Measurements from ENCODE around the gene BORCS6.

Gene BORCS6

GRCh38 chr17:8190506-8190905 is 526 bp upstream of the BORCS6 start:
- Histone ChIP-seq H3K27me3 (ENCODE audit: control insufficient read depth, low read length) (no peaks in the 10 kb centered on the region), H3K9me3 (ENCODE audit: control insufficient read depth, insufficient read depth, low read length) (no peaks in the 10 kb centered on the region), H3K4me1 (ENCODE audit: control insufficient read depth, low read length) (peaks cover 46% of the 10 kb centered on the region), H3K4me3 (ENCODE audit: low read length) (peak overlapping the region; percentile 95), H3K9me2 (replicated peaks; ENCODE audit: control insufficient read depth, low read length) (no peaks in the 10 kb centered on the region), H3K4me2 (ENCODE audit: low read length) (peak overlapping the region; percentile 76), H3K27ac (ENCODE audit: low read depth, low read length) (peak overlapping the region; percentile 42), H3K36me3 (ENCODE audit: control insufficient read depth, low read length) (no peaks in the 10 kb centered on the region; the same call in 1 of the 2 replicates), H3F3A (ENCODE audit: control insufficient read depth, insufficient read depth) (peaks cover 26% of the 10 kb centered on the region), H4K20me1 (ENCODE audit: control insufficient read depth, insufficient read depth, low read depth, low read length) (0 out of 2 replicates have a peak, but pooled peaks cover 6% of the 10 kb centered on the region), H3K79me2 (ENCODE audit: control insufficient read depth, low read length) (peaks cover 21% of the 10 kb centered on the region)
- TF ChIP-seq EZH2phosphoT487 (IDR thresholded peaks at IDR 0.05; ENCODE audit: borderline replicate concordance, low read length) (no peak), CTCF (IDR thresholded peaks at IDR 0.05; ENCODE audit: low read depth, low read length, poor library complexity, severe bottlenecking) (no peak)

- TF ChIP-seq EZH2phosphoT487 (IDR thresholded peaks at IDR 0.05; ENCODE audit: borderline replicate concordance, low read length) (no peak), CTCF (IDR thresholded peaks at IDR 0.05; ENCODE audit: low read depth, low read length, poor library complexity, severe bottlenecking) (no peak)
- H3K9me2 ChIP-seq (replicated peaks; ENCODE audit: control insufficient read depth, low read length): no peaks in the 10 kb centered on the region
- peak overlapping the region; percentile 72 for H3K27ac ChIP-seq (ENCODE audit: low read depth, low read length)
- H3K36me3 ChIP-seq (ENCODE audit: control insufficient read depth, low read length): no peaks in the 10 kb centered on the region; the same call in 1 of the 2 replicates
- peaks cover 46% of the 10 kb centered on the region for H3K4me1 ChIP-seq (ENCODE audit: control insufficient read depth, low read length)
- 0 out of 2 replicates have a peak, but pooled peaks cover 6% of the 10 kb centered on the region for H4K20me1 ChIP-seq (ENCODE audit: control insufficient read depth, insufficient read depth, low read depth, low read length)
- H3K4me3 ChIP-seq (ENCODE audit: low read length): peak overlapping the region; percentile 95
- H3K79me2 ChIP-seq (ENCODE audit: control insufficient read depth, low read length): peaks cover 21% of the 10 kb centered on the region
- peaks cover 26% of the 10 kb centered on the region for H3F3A ChIP-seq (ENCODE audit: control insufficient read depth, insufficient read depth)
- no peaks in the 10 kb centered on the region for H3K27me3 ChIP-seq (ENCODE audit: control insufficient read depth, low read length)
- H3K4me2 ChIP-seq (ENCODE audit: low read length): peak overlapping the region; percentile 86
- H3K9me3 ChIP-seq (ENCODE audit: control insufficient read depth, insufficient read depth, low read length): no peaks in the 10 kb centered on the region
Observed at GRCh38 chr17:8189041-8189710, 804 bp downstream of the BORCS6 start.

GRCh38 chr17:8188263-8188839 is 1.6 kb downstream of the BORCS6 start:
- Histone ChIP-seq H3K4me3 (ENCODE audit: low read length) (peak overlapping the region; percentile 95), H3K4me2 (ENCODE audit: low read length) (peak overlapping the region; percentile 86), H3K79me2 (ENCODE audit: control insufficient read depth, low read length) (peaks cover 21% of the 10 kb centered on the region), H4K20me1 (ENCODE audit: control insufficient read depth, insufficient read depth, low read depth, low read length) (0 out of 2 replicates have a peak, but pooled peaks cover 6% of the 10 kb centered on the region), H3K27ac (ENCODE audit: low read depth, low read length) (peak overlapping the region; percentile 84), H3K4me1 (ENCODE audit: control insufficient read depth, low read length) (peaks cover 49% of the 10 kb centered on the region), H3F3A (ENCODE audit: control insufficient read depth, insufficient read depth) (peaks cover 26% of the 10 kb centered on the region), H3K9me3 (ENCODE audit: control insufficient read depth, insufficient read depth, low read length) (no peaks in the 10 kb centered on the region), H3K27me3 (ENCODE audit: control insufficient read depth, low read length) (0 out of 2 replicates have a peak, but pooled peaks cover 2% of the 10 kb centered on the region), H3K36me3 (ENCODE audit: control insufficient read depth, low read length) (no peaks in the 10 kb centered on the region; the same call in 1 of the 2 replicates), H3K9me2 (replicated peaks; ENCODE audit: control insufficient read depth, low read length) (no peaks in the 10 kb centered on the region)
- TF ChIP-seq EZH2phosphoT487 (IDR thresholded peaks at IDR 0.05; ENCODE audit: borderline replicate concordance, low read length) (no peak), CTCF (IDR thresholded peaks at IDR 0.05; ENCODE audit: low read depth, low read length, poor library complexity, severe bottlenecking) (no peak)
